Measurements from ENCODE around the gene ASTN2.

Gene ASTN2

GRCh38 chr9:117414906-117415331 lies at the start of gene ASTN2:
Gene ASTN2, minus strand, starts transcription at chr9:117415057. Its CDS starts 119 bp downstream, at chr9:117414938.
- DNase-seq (ENCODE audit: low read depth in 2 of 2), result no peak

- DNase-seq (ENCODE audit: low read depth in 2 of 2), result no peak
These were observed 48.0 kb upstream of the ASTN2 start for GRCh38 chr9:117462861-117463260.

- no peak for DNase-seq (ENCODE audit: low read depth in 2 of 2)
These were observed 46.5 kb upstream of the ASTN2 start for GRCh38 chr9:117461386-117461785.

- DNase-seq (ENCODE audit: low read depth in 2 of 2), result no peak
These were observed 45.9 kb upstream of the ASTN2 start for GRCh38 chr9:117460743-117461142.

GRCh38 chr9:117459913-117460312 lies 45.1 kb upstream of the ASTN2 start:
- DNase-seq (ENCODE audit: low read depth in 2 of 2), result no peak

GRCh38 chr9:117458066-117458465 lies 43.2 kb upstream of the ASTN2 start:
- no peak for DNase-seq (ENCODE audit: low read depth in 2 of 2)

- DNase-seq (ENCODE audit: low read depth in 2 of 2), result no peak
These were observed 39.9 kb upstream of the ASTN2 start for GRCh38 chr9:117454711-117455110.

GRCh38 chr9:117453737-117454136 lies 38.9 kb upstream of the ASTN2 start:
- no peak for DNase-seq (ENCODE audit: low read depth in 2 of 2)

- no peak for DNase-seq (ENCODE audit: low read depth in 2 of 2)
These were observed 36.5 kb upstream of the ASTN2 start for GRCh38 chr9:117451311-117451710.

- DNase-seq (ENCODE audit: low read depth in 2 of 2), result no peak
These were observed 33.2 kb upstream of the ASTN2 start for GRCh38 chr9:117448066-117448465.

GRCh38 chr9:117445631-117446030 lies 30.8 kb upstream of the ASTN2 start:
- no peak for DNase-seq (ENCODE audit: low read depth in 2 of 2)

GRCh38 chr9:117444501-117444900 lies 29.6 kb upstream of the ASTN2 start:
- DNase-seq (ENCODE audit: low read depth in 2 of 2), result no peak

- DNase-seq (ENCODE audit: low read depth in 2 of 2), result no peak
These were observed 22.4 kb upstream of the ASTN2 start for GRCh38 chr9:117437283-117437682.

- no peak for DNase-seq (ENCODE audit: low read depth in 2 of 2)
These were observed 20.9 kb upstream of the ASTN2 start for GRCh38 chr9:117435630-117436261.

GRCh38 chr9:117434566-117434965 lies 19.7 kb upstream of the ASTN2 start:
- no peak for DNase-seq (ENCODE audit: low read depth in 2 of 2)

GRCh38 chr9:117430813-117431212 lies 16.0 kb upstream of the ASTN2 start:
- no peak for DNase-seq (ENCODE audit: low read depth in 2 of 2)

- no peak for DNase-seq (ENCODE audit: low read depth in 2 of 2)
These were observed 12.6 kb upstream of the ASTN2 start for GRCh38 chr9:117427357-117427913.

GRCh38 chr9:117425566-117425965 lies 10.7 kb upstream of the ASTN2 start:
- DNase-seq (ENCODE audit: low read depth in 2 of 2), result no peak

GRCh38 chr9:117424291-117424690 lies 9.4 kb upstream of the ASTN2 start:
- no peak for DNase-seq (ENCODE audit: low read depth in 2 of 2)

- DNase-seq (ENCODE audit: low read depth in 2 of 2), result no peak
These were observed 3.3 kb upstream of the ASTN2 start for GRCh38 chr9:117418111-117418510.

- no peak for DNase-seq (ENCODE audit: low read depth in 2 of 2)
These were observed 2.0 kb upstream of the ASTN2 start for GRCh38 chr9:117416856-117417255.

- DNase-seq (ENCODE audit: low read depth in 2 of 2), result no peak
These were observed 579 bp upstream of the ASTN2 start for GRCh38 chr9:117415358-117415914.

- no peak for DNase-seq (ENCODE audit: low read depth in 2 of 2)
These were observed 494 bp downstream of the ASTN2 start for GRCh38 chr9:117414220-117414905.
